Nephron (organoid): ENCODE results near the gene DPH3.

Source experiments
- H3K27ac Mint-ChIP-seq, 3 experiments: 2 replicates each; pipeline ENCODE4 v1.8.0; 2020; ENCODE audit warnings: mixed read lengths in 3 of 3, mild to moderate bottlenecking in 2 of 3, moderate library complexity in 1 of 3
- H3K27me3 Mint-ChIP-seq: 2 replicates; pipeline ENCODE4 v1.8.0; 2021; ENCODE audit warnings: low read depth, mild to moderate bottlenecking, moderate library complexity, mixed read lengths
- H3K36me3 Mint-ChIP-seq: 2 replicates; pipeline ENCODE4 v1.8.0; 2020; ENCODE audit warnings: low read depth, mixed read lengths
- H3K4me1 Mint-ChIP-seq: 2 replicates; pipeline ENCODE4 v1.8.0; 2020; ENCODE audit warnings: mixed read lengths
- H3K4me3 Mint-ChIP-seq, 3 experiments: 2 replicates each; pipeline ENCODE4 v1.8.0; 2020; ENCODE audit warnings: mild to moderate bottlenecking in 3 of 3, mixed read lengths in 3 of 3, moderate library complexity in 2 of 3
- H3K9me3 Mint-ChIP-seq: 2 replicates; pipeline ENCODE4 v1.8.0; 2020; ENCODE audit warnings: mixed read lengths
- TF ChIP-seq, protein P1 (sequence below), 3 experiments: fragments of 200-600 bp; sonication (generic); IDR thresholded peaks; one replicate each; pipeline ENCODE4 v1.5.0; 2021; ENCODE audit warnings: antibody characterized with exemption in 3 of 3; ENCODE audit not compliant: unreplicated experiment in 3 of 3

Gene DPH3

DNA sequence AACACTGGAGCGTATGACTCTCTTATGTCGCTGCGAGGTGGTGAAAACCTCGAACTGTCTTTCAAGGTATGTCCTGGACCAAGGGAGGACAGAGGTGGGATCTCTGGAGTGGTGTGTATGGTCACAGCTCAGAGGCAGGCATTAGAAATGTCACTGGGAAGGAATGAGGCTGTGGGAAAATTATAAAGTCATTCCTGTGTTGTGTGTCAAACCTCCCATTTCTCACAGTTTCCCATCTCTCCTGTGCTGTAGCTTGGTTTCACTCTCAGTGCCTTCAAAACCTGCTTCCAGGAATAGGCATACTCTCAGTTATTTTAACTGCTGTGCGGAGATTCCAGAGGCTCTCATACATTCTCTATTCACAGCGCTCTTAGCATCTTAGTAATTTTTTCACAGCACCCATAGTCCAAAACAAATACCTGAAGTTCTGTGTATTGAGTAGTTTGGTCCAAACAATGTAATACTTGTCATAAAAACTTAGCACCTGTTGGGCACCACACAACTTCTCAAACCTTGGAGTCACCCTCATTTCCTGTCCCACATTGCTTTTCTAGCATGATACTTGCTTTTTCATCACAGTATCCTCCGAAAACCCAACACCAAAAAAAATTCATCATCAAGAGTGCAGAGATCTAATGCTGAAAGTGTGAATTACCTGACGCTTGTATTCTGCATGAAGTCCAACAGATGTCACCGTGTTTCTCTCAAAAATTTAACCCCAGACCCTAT, 53.4 kb downstream of the DPH3 start:
- H3K27ac Mint-ChIP-seq: no peak overlapping the region
- H3K9me3 Mint-ChIP-seq: no peaks in the 10 kb centered on the region
- peaks cover 8% of the 10 kb centered on the region for H3K27me3 Mint-ChIP-seq
- no peaks in the 10 kb centered on the region for H3K36me3 Mint-ChIP-seq
- no peak overlapping the region for H3K4me3 Mint-ChIP-seq
- TF ChIP-seq, protein P1, sequence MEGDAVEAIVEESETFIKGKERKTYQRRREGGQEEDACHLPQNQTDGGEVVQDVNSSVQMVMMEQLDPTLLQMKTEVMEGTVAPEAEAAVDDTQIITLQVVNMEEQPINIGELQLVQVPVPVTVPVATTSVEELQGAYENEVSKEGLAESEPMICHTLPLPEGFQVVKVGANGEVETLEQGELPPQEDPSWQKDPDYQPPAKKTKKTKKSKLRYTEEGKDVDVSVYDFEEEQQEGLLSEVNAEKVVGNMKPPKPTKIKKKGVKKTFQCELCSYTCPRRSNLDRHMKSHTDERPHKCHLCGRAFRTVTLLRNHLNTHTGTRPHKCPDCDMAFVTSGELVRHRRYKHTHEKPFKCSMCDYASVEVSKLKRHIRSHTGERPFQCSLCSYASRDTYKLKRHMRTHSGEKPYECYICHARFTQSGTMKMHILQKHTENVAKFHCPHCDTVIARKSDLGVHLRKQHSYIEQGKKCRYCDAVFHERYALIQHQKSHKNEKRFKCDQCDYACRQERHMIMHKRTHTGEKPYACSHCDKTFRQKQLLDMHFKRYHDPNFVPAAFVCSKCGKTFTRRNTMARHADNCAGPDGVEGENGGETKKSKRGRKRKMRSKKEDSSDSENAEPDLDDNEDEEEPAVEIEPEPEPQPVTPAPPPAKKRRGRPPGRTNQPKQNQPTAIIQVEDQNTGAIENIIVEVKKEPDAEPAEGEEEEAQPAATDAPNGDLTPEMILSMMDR (IDR thresholded peaks at IDR 0.05; ENCODE audit: unreplicated experiment in 3 of 3): no peak
- H3K4me1 Mint-ChIP-seq: no peaks in the 10 kb centered on the region
